ENCODE data around the gene CNOT6. TPM values are rescaled to one million over a fixed set of nuclear protein-coding genes. Genes with fewer than 3 reads are reported as not detected.

The CNOT6 gene
- total RNA-seq, 1 donor from 2014 or later: 38.5 TPM

- peaks cover 23% of the 10 kb centered on the region for H3K27me3 Mint-ChIP-seq (ENCODE audit: insufficient read depth, low read depth)
- Histone ChIP-seq H2AFZ (replicated peaks) (no peak overlapping the region), H3K27ac (no peak overlapping the region), H3K27me3 (peaks cover 34% of the 10 kb centered on the region), H3K9me3 (ENCODE audit: low read depth) (no peaks in the 10 kb centered on the region), H3K4me3 (no peak overlapping the region), H3K9ac (no peak overlapping the region), H3K36me3 (no peaks in the 10 kb centered on the region), H3K4me1 (peaks cover 5% of the 10 kb centered on the region), H3F3A (ENCODE audit: low read depth) (peaks cover 3% of the 10 kb centered on the region), H3K79me2 (ENCODE audit: low read depth) (no peaks in the 10 kb centered on the region), H3K4me2 (no peak overlapping the region), H4K20me1 (ENCODE audit: low read depth) (no peaks in the 10 kb centered on the region)
- TF ChIP-seq EZH2 (IDR thresholded peaks at IDR 0.05): no peak
- TF ChIP-seq EZH2phosphoT487 (IDR thresholded peaks at IDR 0.05): no peak
- TF ChIP-seq CTCF (IDR thresholded peaks at IDR 0.05): no peak
- H3K4me3 Mint-ChIP-seq: no peak overlapping the region
- DNase-seq (ENCODE audit: low spot score): no peak
- peaks cover 2% of the 10 kb centered on the region for H3K9me3 Mint-ChIP-seq
- peaks cover 2% of the 10 kb centered on the region for H3K36me3 Mint-ChIP-seq
- no peak overlapping the region for H3K27ac Mint-ChIP-seq
- peaks cover 7% of the 10 kb centered on the region for H3K4me1 Mint-ChIP-seq
These were observed 101.4 kb downstream of the CNOT6 start for GRCh38 chr5:180595381-180596114.

- H3K36me3 Mint-ChIP-seq: peaks cover 2% of the 10 kb centered on the region
- H2AFZ ChIP-seq (replicated peaks): no peak overlapping the region
- H4K20me1 ChIP-seq (ENCODE audit: low read depth): no peaks in the 10 kb centered on the region
- peaks cover 23% of the 10 kb centered on the region for H3K27me3 Mint-ChIP-seq (ENCODE audit: insufficient read depth, low read depth)
- H3K4me1 ChIP-seq: no peaks in the 10 kb centered on the region
- no peak overlapping the region for H3K4me3 ChIP-seq
- no peaks in the 10 kb centered on the region for H3K9me3 ChIP-seq (ENCODE audit: low read depth)
- no peak overlapping the region for H3K4me2 ChIP-seq
- no peak overlapping the region for H3K27ac Mint-ChIP-seq
- peaks cover 7% of the 10 kb centered on the region for H3K4me1 Mint-ChIP-seq
- peaks cover 3% of the 10 kb centered on the region for H3F3A ChIP-seq (ENCODE audit: low read depth)
- H3K36me3 ChIP-seq: no peaks in the 10 kb centered on the region
- no peak for TF ChIP-seq CTCF (IDR thresholded peaks at IDR 0.05)
- no peak for TF ChIP-seq EZH2 (IDR thresholded peaks at IDR 0.05)
- TF ChIP-seq EZH2phosphoT487 (IDR thresholded peaks at IDR 0.05): no peak
- H3K9me3 Mint-ChIP-seq: peaks cover 2% of the 10 kb centered on the region
- peaks cover 28% of the 10 kb centered on the region for H3K27me3 ChIP-seq
- H3K9ac ChIP-seq: no peak overlapping the region
- H3K79me2 ChIP-seq (ENCODE audit: low read depth): no peaks in the 10 kb centered on the region
- H3K4me3 Mint-ChIP-seq: no peak overlapping the region
- no peak for DNase-seq (ENCODE audit: low spot score)
- no peak overlapping the region for H3K27ac ChIP-seq
These were observed 102.0 kb downstream of the CNOT6 start for GRCh38 chr5:180596115-180596667.

- Mint-ChIP-seq H3K4me1 (peaks cover 9% of the 10 kb centered on the region), H3K27me3 (ENCODE audit: insufficient read depth, low read depth) (peaks cover 25% of the 10 kb centered on the region), H3K9me3 (peaks cover 2% of the 10 kb centered on the region), H3K27ac (no peak overlapping the region), H3K4me3 (no peak overlapping the region), H3K36me3 (peaks cover 2% of the 10 kb centered on the region)
- TF ChIP-seq EZH2 (IDR thresholded peaks at IDR 0.05) (no peak), CTCF (IDR thresholded peaks at IDR 0.05) (no peak), EZH2phosphoT487 (IDR thresholded peaks at IDR 0.05) (no peak)
- no peak for DNase-seq (ENCODE audit: low spot score)
- H3K9ac ChIP-seq: no peak overlapping the region
- no peaks in the 10 kb centered on the region for H3K4me1 ChIP-seq
- no peaks in the 10 kb centered on the region for H3K36me3 ChIP-seq
- H3K4me3 ChIP-seq: no peak overlapping the region
- no peak overlapping the region for H2AFZ ChIP-seq (replicated peaks)
- H4K20me1 ChIP-seq (ENCODE audit: low read depth): no peaks in the 10 kb centered on the region
- H3K9me3 ChIP-seq (ENCODE audit: low read depth): no peaks in the 10 kb centered on the region
- no peak overlapping the region for H3K4me2 ChIP-seq
- H3K27me3 ChIP-seq: peaks cover 22% of the 10 kb centered on the region
- H3F3A ChIP-seq (ENCODE audit: low read depth): peaks cover 3% of the 10 kb centered on the region
- H3K27ac ChIP-seq: no peak overlapping the region
- H3K79me2 ChIP-seq (ENCODE audit: low read depth): no peaks in the 10 kb centered on the region
These were observed 102.6 kb downstream of the CNOT6 start for GRCh38 chr5:180596668-180597231.
